ENCODE measurements around the gene GRIK1.

The GRIK1 gene

DNA sequence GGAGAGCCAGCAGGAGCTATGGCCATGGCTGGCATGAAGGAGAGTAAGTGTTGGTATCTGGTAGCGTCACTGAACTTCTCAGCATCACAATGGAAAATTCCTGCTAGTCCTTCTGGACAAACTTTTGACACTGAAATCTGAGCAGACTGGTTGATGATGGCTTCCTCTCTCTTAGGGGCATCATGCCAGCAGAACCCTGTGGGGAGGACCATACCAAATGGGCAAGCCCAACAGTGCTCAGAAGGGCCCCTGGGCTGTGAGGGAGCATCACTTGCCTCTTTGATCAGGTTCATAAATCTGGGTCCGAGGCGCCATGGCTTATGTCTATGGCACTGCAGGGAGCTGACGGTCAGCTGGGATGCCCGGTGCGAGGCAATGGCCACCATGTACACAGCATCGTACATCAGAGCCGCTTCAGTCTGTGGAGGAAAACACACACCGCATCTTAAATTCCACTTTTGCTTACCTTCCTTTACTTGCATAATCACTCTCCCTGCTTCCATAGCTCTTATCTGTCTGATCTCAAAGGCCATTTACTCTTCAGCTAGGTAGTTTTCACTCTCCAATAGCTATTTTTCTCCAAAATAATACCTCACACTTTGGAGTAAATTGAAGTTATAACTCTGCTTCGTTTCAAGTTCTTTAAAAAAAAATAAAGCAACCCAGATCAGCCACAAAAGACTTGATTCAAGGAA lies 297.1 kb downstream of the GRIK1 start:
- DNase-seq (ENCODE audit: low read depth), result no peak

DNA sequence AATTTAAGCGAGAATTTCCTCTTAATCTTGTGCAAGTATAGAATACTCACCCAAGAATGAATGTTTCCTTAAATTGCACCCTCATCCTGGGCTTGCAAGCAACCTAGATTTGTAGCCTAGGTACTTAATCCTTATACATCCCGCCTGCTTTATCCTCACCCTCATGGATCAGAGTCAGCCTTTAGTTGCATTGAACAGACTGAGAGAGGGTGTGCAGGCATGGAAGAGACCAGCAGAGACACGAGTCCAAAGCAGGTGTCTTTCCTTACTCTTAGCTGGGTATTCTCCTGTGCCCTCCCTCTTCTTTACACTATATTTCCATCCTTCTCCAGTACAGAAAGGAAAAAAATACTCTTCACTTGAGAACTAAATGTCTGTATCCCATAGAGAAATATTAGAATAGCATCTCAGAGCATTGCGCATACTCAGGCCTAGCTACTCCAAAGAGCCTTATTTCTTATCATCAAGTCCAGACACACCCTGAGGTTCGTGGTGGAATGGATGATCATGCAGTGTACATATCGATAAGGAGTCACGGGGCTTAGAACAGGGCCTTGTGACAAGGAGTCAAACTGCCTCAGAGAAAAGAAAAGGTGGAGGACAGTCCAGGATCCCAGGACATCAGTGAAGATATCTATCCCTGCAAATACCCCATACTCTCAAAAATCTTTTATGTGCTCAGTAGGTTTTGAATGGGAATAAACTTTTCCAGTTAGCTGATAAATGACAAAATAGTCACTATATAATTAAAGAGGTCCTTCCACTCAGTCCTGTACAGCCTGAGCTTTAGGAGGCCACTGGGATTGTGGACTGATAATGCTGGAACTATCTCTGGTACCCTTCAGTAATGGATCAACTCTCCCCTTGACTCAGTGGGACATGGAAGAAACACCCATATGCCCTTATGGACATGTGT lies 297.9 kb downstream of the GRIK1 start:
- no peak for DNase-seq (ENCODE audit: low read depth)

DNA sequence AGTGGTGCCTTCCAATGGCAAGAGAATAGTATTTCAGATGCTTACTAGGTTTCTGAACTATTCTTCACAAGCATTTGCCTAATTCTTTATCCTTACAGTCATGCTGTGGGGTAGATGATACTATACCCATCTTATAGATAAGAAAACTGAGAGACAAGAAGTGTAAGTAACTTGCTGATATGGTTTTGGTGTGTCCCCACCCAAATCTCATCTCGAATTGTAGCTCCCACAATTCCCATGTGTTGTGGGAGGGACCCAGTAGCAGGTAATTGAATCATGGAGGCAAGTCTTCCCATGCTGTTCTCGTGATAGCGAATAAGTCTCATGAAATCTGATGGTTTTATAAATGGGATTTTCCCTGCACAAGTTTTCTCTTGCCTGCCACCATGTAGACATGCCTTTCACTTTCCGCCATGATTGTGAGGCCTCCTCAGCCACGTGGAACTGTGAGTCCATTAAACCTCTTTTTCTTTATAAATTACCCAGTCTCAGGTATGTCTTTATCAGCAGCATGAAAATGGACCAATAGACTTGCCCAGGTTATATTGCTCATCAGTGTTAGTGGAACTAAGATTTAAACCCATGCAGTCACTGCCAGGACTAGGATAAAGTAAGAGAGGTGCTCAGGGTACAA lies 298.7 kb downstream of the GRIK1 start:
- no peak for DNase-seq (ENCODE audit: low read depth)

DNA sequence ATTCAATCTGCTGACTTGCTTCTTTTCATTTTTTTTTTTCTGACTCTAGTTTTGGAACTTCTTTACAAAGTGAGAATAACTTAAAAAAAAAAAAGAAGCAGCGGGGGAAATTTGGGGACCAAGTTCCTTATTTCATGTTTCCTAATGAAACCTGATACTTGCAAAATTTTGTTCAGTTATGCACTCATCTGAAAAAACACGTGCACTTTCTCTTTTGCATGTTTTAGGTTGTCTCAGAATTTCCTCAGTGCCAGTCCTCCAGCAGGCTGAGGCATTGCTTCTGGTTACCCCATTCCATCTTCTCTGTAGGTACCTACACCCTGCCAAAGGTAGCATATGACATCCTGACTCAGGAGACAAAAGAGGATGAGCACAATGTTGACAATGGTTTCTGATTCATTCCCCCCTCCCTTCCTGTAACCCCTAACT lies 299.7 kb downstream of the GRIK1 start:
- no peak for DNase-seq (ENCODE audit: low read depth)

DNA sequence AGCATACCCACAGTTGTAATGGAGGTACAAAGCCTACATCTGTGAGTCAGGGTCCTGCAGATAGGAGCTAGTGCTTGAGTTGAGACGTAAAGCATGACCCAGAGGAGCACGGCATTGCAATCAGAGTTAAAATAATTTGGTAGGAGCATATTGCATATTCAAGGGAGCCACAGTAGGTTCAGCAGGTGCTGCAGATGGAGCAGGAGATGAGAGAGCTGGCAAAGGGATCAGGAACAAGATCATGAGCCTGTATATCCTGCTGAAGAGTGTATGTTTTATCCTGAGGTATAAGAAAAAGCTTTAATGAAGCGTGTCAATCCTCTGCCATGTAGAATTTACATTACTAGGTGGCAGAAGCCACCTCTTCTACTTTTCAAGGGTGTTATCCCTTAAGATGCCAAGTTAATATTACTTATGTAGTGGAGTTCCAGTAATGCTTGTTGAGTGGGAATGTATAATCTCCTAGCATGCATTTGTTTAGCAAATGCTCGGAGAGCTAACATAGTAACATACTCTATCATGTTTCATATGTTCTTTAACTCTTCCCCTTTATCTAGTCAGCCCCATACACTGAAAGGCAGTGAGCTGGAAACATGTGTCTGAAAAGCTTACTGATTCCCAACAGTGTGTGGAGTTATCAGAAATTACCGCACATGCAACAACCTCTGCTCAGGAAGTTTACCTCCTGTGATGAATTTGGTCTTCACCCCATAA lies 300.3 kb downstream of the GRIK1 start:
- DNase-seq (ENCODE audit: low read depth), result no peak

DNA sequence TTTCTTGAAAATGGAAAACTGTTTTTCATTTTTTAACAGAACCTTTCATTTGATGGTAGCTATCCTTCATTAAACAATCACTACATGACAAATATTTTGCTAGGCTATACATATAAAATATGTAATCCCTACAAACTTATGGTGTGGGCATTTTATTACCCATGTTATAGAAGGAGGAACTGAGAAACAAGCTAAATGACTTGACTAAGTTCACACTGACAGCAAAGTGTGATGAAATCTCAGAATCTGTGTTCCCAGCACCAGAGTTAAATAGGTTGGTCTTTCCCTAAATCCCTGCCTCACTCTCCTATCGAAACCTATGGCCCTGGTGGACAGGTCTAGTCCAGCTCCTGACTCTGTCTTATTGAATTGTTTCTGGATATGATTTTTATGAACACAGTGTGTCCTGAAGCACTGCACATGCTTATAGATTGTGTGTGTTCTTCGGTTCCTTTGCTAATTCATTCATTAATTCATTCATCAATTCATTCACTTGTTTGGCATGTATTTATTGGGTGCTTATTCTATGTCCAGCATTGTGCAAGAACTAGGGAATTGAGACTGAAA lies 301.0 kb downstream of the GRIK1 start:
- no peak for DNase-seq (ENCODE audit: low read depth)

DNA sequence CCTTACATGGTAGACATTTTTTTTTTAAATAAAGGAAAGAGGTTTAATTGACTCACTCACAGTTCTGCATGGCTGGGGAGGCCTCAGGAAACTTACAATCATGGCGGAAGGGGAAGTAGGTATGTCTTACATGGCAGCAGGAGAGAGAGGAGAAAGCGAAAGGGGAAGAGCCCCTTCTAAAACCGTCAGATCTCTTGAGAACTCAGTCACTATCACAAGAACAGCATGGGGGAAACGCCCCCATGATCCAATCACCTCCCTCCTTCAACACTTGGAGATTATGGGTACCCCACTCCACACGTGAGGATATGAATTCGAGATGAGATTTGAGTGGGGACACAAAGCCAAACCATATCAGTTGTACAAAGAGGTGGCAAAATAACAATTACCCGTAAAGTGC lies 301.7 kb downstream of the GRIK1 start:
- DNase-seq (ENCODE audit: low read depth), result no peak

DNA sequence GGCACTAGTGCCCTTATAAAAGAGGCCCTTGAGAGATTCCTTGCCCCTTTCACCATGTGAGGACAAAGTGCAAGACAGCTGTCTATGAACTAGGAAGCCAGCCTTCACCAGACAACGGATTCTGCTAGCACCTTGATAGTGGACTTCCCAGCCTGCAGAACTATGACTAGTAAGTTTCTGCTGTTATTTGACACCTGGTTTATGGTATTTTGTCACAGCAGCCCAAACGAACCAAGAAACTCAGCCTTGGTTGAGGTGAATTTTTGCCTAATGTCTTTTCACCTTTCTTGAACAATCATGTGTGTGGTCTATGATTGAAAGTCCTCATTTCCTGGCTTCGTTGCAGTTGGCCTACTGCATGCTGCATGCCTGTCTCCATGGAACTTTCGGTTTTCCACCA lies 302.2 kb downstream of the GRIK1 start:
- DNase-seq (ENCODE audit: low read depth), result no peak

DNA sequence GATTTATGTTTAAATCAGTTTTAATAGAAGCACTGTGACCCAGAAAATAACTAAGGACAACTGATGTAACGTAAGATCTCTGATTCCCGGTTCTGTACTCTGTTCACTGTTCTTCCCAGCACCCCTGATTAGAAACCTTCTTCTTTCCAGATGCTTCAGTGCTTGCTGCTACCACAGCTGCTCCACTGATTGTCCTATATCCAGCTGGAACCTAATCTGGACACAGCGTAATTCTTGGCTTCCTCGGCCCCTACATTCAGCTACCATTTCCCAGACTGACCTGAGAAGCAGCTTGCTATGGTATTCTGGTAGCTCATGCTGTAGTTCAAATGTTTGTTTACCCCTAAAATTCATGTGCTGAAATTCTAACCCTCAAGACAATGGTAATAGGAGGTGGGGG lies 302.7 kb downstream of the GRIK1 start:
- no peak for DNase-seq (ENCODE audit: low read depth)

DNA sequence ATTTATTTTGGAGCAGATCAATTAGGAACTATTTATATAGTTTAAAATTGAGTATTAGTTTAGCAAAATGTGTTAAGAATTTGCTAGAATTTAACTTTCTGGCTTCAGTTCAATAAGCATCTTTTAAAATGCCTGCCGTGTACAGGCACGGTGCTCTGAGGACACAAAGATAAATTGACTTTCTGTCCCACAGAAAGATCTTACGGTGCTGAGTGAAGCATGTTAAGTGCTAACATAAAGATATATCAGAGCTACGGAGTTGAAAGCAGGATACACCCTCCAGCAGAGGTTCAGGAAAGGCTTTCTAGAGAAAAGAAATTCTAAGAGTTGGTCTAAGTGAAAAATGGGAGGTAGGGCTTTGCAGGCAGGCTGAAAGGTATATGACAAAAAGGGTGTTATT lies 305.4 kb downstream of the GRIK1 start:
- no peak for DNase-seq (ENCODE audit: low read depth)

DNA sequence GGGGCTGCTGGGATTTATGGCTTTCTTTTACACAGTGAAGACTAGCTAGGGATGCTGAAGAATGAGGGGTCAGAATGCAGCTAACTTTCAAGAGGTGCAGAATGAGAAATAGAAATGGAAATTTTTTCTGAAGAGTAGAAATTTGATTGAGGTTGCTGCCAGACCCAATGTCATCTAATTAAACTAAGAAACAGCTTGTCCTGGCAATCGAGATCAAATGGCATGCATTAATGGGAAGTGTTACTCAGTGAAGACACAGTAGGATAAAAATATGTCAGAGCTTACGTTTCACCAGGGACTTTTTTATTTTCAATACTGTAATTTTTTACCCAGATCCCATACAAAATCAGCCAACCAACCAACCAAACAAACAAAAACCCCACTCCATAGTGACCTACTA lies 306.0 kb downstream of the GRIK1 start:
- DNase-seq (ENCODE audit: low read depth), result no peak

DNA sequence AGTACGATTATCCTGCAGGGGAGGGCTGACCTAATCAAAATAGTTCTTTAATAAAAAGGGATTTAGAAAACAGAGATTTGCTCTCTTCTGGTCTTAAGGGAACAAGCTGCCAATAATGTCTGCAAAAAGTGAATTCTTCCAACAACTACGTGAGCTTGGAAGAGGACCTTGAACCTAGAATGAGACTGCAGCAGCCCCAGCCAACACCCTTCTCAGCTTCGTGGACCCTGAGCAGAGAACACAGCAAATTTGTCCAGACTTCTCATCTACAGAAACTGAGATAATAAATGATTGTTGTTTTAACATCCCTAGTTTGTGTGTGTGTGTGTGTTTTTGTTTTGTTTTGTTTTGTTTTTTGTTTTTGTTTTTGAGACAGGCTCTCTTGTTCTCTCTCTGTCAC lies 309.4 kb downstream of the GRIK1 start:
- no peak for DNase-seq (ENCODE audit: low read depth)

DNA sequence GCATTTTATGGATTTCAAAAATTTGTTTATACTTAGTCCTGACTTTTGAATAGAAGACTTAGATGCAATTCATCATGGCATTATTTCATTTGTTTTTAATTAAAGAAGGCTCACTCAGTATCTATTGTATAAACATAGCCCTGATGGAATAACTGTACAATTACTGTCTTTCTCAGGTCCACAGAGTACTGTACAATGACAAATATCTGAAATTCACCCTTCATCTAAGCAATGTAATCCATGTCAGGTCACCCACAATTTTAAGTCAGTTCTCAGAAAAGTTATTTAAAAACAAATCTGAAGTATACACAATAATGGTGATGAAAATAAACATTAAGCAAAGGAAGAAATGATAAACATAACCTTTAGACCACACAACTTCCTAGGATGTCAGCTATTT lies 311.9 kb downstream of the GRIK1 start:
- DNase-seq (ENCODE audit: low read depth), result no peak

DNA sequence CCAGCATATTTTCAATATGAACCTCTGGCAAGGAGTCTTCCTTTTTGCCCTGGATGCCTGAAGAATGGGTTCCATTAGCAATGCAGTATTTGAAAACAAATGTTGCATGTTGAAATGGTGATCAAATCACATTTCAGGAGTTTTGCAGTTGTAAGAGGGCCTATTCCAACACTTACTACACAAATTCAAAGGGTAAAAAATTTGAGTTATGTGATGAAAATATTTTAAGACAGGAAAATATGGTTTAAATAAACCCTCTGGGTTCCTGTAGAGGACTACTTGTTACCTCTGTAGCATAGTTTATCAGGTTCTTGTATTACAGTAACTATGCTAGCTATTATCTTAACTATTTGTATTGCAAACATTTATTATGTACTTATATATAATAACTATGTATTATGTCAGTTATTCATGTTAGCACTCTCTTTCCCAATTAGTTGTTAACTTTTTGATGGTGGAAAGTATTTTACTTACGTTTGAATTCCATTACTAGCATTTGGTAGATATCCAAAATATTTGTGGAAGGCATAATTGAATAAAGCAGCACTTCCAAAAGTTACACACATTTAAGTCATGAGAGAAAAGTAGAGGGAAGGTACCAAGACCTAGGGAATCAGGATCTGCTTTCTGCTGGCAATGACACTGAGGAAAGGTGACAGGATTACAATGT lies 312.9 kb downstream of the GRIK1 start:
- no peak for DNase-seq (ENCODE audit: low read depth)

DNA sequence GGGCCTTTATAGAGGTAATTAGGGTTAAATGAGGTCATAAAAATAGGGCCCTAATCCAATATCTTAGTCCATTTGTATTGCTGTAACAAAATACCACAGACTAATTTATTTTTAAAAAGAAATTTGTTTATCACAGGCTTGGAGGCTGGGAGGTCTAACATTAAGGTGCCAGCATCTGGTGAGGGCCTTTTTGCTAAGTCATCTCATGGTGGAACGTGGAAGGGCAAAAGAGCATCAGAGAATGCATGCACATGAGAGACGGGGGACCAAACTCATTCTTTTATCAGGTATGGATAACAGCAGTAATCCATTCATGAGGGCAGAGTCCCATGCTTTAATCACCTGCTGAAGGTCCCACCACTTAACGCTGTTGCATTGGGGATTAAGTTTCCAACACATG lies 313.8 kb downstream of the GRIK1 start:
- no peak for DNase-seq (ENCODE audit: low read depth)

DNA sequence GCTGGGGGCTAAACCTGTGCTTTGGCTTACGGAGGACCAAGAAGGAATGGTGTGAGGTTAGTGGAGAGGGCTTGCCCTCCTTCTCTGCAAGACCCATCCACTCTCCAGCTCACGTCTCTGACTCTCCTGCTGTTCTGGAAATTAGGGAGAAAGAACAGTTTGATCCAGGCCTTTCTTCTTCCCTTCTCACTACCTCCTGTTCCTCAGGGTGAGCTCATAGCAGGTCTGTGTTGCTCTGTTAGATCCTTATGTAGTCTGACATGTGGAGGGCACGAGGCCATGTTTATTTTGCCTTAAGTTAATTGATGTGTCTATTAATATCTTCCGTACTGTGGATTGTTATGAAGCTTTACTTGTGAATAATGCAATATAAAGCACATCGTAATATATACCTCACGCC lies 315.0 kb downstream of the GRIK1 start:
- DNase-seq (ENCODE audit: low read depth), result no peak

DNA sequence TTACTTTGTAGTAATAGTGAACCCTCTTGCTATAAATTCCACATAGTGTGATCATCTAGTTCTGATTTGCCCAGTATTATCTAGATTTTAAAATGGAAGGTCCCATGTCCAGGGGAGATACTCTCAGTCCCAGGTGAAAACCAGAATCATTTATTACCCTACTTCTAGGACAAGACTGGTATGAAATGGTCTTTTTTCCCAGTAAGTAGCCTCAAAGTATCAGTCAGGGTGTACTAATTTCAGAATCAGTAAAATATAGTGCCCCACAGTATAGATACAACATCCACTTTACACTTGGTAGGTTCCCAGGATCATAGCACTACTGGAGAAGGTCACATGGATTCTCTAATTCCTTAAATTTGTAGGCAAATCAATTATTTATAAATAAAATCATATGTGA lies 318.3 kb downstream of the GRIK1 start:
- no peak for DNase-seq (ENCODE audit: low read depth)

DNA sequence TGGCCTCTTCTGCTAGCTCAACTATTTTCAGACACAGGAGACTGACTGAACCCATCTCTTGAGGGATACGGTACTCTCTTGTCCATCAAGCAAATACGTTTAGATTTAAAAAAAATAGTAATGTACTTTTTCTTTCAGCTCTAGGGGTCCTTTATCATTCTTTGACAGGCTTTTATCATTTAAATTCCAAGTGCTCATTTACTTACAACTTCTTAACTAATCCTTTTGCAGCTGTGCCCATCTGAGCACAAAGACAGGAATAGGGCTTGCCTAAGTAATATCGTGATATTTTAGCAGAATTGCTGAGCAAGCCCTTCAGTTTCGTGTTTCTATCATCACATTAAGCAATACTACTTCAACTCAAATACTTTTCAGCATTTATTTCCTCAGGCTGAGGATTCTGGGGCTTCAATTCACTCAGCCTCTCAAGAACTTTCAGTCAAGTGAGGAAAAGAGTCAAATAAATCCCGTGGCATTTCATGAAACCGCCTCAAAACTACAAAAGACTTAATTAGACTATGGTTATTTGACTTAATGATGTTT lies 323.5 kb downstream of the GRIK1 start:
- DNase-seq (ENCODE audit: low read depth), result no peak

DNA sequence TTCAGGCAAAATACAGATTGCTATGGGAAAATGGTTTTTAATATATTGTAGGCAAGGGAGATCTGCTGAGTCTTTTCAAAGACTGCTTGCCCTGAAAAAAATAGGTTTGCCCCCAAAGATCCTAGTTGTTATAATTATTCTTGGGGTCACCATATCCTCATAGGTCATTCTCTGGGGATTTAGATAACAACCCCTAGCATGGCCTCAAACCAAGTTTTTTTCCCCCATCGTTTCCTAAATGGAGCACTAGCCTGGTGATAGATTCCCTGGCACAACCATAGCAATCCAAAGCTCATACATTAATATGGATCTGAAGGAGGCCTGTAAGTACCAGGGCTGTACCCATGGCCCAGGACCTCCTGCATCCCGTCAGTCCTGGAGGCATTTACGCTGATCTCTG lies 325.9 kb downstream of the GRIK1 start:
- no peak for DNase-seq (ENCODE audit: low read depth)

DNA sequence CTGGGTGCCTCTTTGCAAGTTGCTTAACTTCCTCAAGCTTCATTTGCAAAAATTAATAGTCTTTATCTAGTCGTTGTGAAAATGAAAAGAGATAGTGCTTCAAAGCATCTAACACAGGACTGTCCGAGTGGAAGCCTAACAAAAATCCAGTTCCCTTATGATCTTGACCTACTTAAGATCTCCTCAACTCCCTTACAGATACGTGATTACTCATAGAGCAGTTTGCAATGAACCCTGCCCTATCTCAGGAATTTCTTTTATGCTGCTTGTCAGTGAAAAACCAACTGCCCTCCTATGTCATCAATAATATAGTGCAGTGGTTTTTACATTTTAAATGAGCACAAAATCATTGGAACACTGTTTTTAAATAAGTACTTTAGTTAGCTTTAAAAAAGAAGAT lies 326.8 kb downstream of the GRIK1 start:
- DNase-seq (ENCODE audit: low read depth), result no peak

DNA sequence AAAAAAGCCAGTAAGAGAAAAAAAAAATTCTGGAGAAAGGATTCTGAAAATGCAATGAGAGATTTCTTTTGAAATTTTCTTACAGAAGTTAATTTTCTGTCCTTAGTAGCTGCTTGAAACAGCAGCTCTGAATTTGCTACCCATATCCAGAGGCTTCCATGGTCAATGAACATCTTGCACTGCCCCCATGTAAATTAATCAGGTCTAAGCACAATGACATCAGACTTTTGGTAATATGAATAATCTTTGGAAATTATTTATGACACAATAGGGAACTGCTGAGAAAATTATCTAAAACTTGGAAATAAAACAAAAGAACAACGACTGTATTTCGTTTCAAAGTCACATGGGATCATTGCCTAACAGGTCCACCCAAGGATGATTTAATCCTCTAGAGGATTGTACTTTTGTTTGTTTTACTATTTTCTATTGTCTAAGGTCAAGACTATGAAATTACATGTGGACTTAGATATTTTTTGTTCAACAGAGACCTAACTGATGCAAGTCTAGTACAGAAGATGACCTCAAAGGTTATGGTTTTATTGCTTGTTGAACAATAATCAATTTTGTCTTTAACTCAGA lies 328.9 kb downstream of the GRIK1 start:
- no peak for DNase-seq (ENCODE audit: low read depth)
